COLO668 (cell line): ENCODE results near the gene VEGFD.
"Not testable (repeated sequence)": the region's sequence is repeated elsewhere in the genome, so short reads cannot be mapped to it uniquely, and the experiment has no call there.

Experiments used
- DNase-seq: peaks from one replicate; lab custom pipeline; 2025; ENCODE audit not compliant: unreplicated experiment; lab: John Stamatoyannopoulos, UW

Gene VEGFD

GRCh38 chrX:15310117-15310516 lies 74.1 kb downstream of the VEGFD start:
- DNase-seq, result peak; percentile 56

- not testable (repeated sequence) for DNase-seq
These were observed 78.3 kb downstream of the VEGFD start for GRCh38 chrX:15305899-15306298.

- peak; percentile 13 for DNase-seq
These were observed 82.3 kb downstream of the VEGFD start for GRCh38 chrX:15301924-15302323.

- DNase-seq, result no peak
These were observed 84.0 kb downstream of the VEGFD start for GRCh38 chrX:15299941-15300851.

GRCh38 chrX:15298780-15299179 lies 85.4 kb downstream of the VEGFD start:
- DNase-seq, result no peak

GRCh38 chrX:15298201-15298600 lies 86.0 kb downstream of the VEGFD start:
- no peak for DNase-seq
